Hepatic stellate cell (primary cell): ENCODE measurements around the gene MTMR1.

Experiments
- DNase-seq: peaks from one replicate; pipeline ENCODE4 v3.0.0; 2011; ENCODE audit warnings: low spot score

Gene MTMR1

DNA sequence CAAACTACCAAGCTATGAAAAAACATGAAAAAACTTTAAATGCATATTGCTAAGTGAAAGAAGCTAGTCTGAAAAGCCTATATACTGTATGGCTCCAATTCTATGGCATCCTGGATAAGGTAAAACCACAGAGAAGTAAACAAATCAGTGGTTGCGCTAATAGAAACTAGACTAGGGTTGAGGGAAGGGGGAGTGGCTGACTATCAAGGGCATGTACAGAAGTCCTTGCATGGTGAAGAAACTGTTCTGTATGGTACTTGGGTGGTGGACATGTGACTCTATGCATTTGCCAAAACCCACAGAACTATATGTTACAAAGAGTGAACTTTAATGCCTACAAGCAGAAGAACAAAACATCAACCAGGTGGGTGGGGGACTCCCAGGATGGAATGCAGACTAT is 96.8 kb downstream of the MTMR1 start:
- no peak for DNase-seq

DNA sequence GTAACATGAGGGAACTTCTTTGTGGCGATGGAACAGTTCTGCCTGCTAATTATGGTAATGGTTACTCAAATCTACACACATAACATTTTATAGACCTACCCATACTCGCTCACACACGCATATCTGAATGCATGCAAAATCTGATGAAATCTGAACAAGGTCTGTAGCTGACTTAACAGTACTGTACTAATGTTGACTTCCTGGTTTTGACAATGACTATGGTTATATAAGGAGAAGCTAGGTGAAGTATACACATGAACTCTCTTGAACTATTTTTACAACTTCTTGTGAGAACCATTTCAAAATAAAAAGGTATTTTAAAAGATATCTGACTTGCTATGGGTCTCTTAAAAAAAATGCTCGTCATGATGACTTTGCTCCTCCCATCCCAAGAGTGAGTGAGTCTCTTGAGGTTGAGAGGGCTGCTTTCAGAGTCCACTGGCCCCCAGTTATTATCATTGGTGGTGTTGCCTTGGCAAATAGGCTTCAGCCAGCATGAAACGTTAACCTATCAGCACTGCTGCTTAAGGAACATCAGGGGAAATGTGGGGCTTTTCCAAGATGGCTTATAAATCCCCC is 99.8 kb downstream of the MTMR1 start:
- DNase-seq = no peak

DNA sequence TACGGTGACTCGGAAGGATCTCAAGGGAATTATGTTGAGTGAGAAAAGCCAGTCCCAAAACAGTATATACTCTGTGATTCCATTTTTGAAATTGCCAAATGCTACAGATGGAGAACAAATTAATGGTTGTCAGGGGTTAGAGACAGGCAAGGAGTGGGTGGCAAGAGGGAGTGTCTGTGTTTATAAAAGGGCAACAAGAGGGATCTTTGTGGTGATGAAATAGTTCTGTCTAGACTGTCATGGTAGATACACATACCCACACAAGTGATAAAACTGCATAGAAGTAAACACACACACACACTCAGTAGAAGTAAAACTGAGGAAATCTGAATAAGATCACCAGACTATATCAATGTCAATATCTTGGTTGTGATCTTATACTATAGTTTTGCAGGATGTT is 112.5 kb downstream of the MTMR1 start:
- no peak for DNase-seq

DNA sequence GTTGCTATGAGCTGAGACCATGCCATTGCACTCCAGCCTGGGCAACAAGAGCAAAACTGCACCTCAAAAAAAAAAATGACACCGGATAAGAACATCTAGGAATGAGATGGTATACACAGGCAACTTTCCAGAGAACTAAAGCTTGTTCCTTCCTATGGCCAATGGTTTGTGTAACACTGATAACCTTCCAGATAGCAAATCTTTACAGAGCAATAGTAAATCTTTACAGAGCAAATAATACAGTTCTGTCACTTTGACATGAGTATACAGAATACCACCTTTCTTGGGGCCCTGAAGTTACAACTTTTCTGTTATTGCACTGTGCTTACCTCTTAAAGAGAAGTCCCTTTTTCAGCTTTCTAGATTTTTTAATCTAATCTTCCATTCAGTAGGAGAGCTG is 113.6 kb downstream of the MTMR1 start:
- DNase-seq = no peak

DNA sequence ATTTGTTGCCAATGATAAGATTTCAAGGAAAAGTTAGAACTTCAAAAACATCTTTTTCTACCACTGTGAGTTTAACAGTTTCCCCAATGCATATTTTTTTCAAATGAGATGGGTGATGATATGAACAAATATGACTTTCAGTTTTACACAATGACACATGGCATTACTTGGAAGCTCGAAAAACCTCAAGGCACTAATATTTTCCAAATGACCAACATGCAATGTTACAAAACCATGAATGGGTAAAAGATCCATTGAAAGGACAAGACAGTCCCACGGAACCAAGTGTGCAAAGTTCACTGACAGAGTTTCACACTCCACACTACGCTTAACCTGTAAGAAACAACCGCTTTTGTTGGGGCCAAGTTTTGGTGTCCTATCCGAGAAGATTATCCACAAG is 120.7 kb downstream of the MTMR1 start:
- no peak for DNase-seq
